Measurements from ENCODE around the gene SYTL2.

SYTL2 gene

DNA sequence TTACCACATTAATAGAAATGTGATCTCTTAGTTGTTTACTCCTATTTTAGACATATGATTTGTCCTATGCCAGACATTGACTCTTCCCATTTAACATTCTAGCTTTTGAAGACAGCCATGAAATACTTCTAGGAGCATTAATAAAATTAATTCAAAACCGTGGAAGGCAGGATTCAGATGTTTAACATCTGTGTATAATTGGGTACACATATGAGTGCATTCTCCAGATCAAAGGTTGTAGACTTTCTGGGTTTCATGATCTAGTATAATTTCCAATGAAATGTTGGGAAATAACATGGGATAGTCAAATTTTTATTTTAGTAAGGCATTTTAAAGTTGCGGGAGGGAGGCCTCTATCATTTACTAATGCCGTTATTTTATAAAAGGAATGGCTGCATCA, 89.8 kb downstream of the SYTL2 start:
- no peaks in the 10 kb centered on the region for H3K36me3 ChIP-seq (ENCODE audit: insufficient read depth, low read length)
- H3K4me1 ChIP-seq (ENCODE audit: control insufficient read depth, insufficient read depth, low read length): peaks cover 30% of the 10 kb centered on the region
- H3K4me2 ChIP-seq (ENCODE audit: low read length): no peak overlapping the region
- H3K9ac ChIP-seq (ENCODE audit: low read depth, low read length): no peak overlapping the region
- H3K27me3 ChIP-seq (ENCODE audit: control insufficient read depth, insufficient read depth, low read length): no peaks in the 10 kb centered on the region
- H3K9me3 ChIP-seq (replicated peaks; ENCODE audit: low read length): no peaks in the 10 kb centered on the region
- H3K4me3 ChIP-seq (ENCODE audit: low read length): no peak overlapping the region

DNA sequence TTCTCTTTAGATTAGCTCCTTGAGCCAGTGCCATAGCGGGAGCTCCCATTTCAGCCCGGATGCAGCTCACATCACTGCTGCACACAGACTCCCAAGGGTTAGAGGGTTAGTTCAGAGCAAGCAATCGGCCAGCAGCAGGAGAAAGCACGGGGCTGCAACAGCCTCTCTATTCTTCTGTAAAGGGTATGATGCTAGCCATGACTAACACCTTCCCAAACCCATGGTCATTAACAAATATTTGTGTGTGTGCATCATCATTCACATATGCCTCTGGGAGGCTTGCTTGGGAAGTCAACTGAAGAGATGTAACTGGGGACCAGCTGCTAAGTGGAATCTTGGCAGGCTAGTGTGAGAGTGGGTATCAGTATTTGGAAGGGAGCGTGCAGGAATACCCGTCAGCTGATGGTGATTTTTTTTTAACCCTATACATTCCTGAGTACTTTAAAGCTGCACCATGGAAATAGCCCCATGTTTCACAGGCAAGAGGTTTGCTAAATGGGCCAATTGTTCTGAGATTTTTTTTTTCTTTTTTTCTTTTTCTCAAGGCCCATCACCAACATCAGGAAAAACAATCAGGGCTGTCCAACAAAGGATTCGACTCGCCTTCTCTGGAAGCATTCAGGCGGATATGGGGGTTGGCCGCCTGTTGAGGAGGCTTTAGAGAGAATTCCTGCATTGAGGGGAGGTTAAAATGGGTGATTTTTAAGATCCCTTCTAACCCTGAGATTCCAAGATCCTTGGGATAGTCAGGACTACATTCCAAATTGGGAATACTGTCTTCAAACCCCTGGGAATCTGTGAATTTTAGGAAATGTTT, 91.7 kb downstream of the SYTL2 start:
- H3K36me3 ChIP-seq (ENCODE audit: insufficient read depth, low read length): no peaks in the 10 kb centered on the region
- H3K9ac ChIP-seq (ENCODE audit: low read depth, low read length): peak overlapping the region; percentile 82
- peaks cover 18% of the 10 kb centered on the region for H3K4me1 ChIP-seq (ENCODE audit: control insufficient read depth, insufficient read depth, low read length)
- H3K4me2 ChIP-seq (ENCODE audit: low read length): peak overlapping the region; percentile 78
- no peaks in the 10 kb centered on the region for H3K9me3 ChIP-seq (replicated peaks; ENCODE audit: low read length)
- no peaks in the 10 kb centered on the region for H3K27me3 ChIP-seq (ENCODE audit: control insufficient read depth, insufficient read depth, low read length)
- peak overlapping the region; percentile 65 for H3K4me3 ChIP-seq (ENCODE audit: low read length)

DNA sequence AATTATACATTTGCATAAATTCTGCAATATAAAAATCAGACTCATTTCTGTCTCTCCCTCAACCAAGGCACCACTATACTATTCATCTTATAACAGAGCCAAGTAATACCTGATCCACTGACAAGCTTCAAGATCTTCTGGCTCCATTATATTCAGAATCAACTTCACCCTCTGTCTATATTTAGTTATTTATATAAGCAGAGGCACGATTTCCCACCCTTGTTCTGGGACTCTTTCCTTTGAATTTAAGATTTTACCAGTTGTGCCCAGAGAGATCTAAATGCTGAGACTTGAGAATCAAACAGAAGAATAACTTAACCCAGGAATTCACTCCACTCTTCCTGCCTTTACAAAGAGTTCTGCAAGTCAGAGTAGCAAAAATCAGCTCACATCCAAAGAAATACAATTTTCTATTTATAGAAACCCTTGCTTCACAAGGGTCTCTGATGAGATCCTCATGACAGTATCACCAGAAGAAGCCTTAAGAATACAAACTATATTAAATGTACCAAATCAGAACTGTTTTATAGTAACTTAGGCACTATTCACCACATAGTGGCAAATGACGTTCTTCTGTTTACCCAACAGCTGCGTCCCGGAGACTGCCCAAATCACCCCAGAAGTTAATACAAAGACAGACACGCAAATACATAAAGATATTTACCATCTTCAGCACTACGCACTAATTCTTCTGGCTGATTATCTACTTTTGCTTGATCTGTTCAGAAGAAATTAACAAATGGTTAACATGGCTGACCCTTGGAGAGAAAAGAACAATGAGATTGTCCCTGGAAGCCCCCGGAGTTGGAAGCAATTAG, 92.6 kb downstream of the SYTL2 start:
- H3K9ac ChIP-seq (ENCODE audit: low read depth, low read length): peak overlapping the region; percentile 82
- H3K4me1 ChIP-seq (ENCODE audit: control insufficient read depth, insufficient read depth, low read length): peaks cover 18% of the 10 kb centered on the region
- peak overlapping the region; percentile 65 for H3K4me3 ChIP-seq (ENCODE audit: low read length)
- no peaks in the 10 kb centered on the region for H3K9me3 ChIP-seq (replicated peaks; ENCODE audit: low read length)
- H3K36me3 ChIP-seq (ENCODE audit: insufficient read depth, low read length): no peaks in the 10 kb centered on the region
- H3K4me2 ChIP-seq (ENCODE audit: low read length): peak overlapping the region; percentile 78
- no peaks in the 10 kb centered on the region for H3K27me3 ChIP-seq (ENCODE audit: control insufficient read depth, insufficient read depth, low read length)

DNA sequence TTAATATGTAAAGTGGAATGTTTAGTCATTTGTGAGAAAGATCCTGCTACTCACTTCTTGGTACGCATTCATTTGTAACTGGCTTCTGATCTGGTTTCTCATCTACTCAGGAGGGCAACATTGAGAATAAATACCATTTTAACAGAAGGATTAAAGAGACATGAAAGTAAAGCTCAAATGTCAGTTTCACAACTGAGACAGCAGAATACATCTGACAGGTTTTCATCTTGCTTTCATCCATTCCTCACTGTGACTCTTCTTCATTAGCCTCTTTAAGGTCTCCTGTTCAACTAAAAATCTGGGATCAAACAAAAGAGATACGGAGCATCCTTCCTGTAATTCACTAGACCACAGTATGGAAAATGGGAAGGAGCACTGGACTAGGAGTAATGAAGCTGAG, 93.5 kb downstream of the SYTL2 start:
- peaks cover 18% of the 10 kb centered on the region for H3K4me1 ChIP-seq (ENCODE audit: control insufficient read depth, insufficient read depth, low read length)
- no peaks in the 10 kb centered on the region for H3K27me3 ChIP-seq (ENCODE audit: control insufficient read depth, insufficient read depth, low read length)
- H3K4me2 ChIP-seq (ENCODE audit: low read length): peak overlapping the region; percentile 78
- no peak overlapping the region for H3K4me3 ChIP-seq (ENCODE audit: low read length)
- no peaks in the 10 kb centered on the region for H3K9me3 ChIP-seq (replicated peaks; ENCODE audit: low read length)
- peak overlapping the region; percentile 82 for H3K9ac ChIP-seq (ENCODE audit: low read depth, low read length)
- H3K36me3 ChIP-seq (ENCODE audit: insufficient read depth, low read length): no peaks in the 10 kb centered on the region

DNA sequence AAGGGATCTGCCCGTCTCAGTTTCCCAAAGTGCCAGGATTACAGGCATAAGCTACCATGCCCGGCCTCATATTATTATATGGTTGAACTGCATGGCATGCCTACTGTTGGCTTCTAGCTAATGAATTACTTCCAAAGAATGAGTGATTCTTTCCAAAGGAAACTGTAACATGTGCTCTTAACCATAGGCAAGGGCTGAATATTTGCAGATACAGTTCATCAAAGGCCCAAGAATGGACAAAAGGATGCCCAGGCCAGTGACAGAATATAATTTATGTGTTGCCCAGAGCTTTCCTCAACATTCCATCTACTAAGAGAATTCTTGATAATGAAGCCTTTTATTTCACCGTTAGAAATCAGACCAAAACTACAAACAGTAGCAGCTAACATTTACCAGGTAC, 98.0 kb downstream of the SYTL2 start:
- Histone ChIP-seq H3K4me1 (ENCODE audit: control insufficient read depth, insufficient read depth, low read length) (peaks cover under 1% of the 10 kb centered on the region), H3K36me3 (ENCODE audit: insufficient read depth, low read length) (no peaks in the 10 kb centered on the region), H3K9me3 (replicated peaks; ENCODE audit: low read length) (no peaks in the 10 kb centered on the region), H3K9ac (ENCODE audit: low read depth, low read length) (no peak overlapping the region), H3K4me2 (ENCODE audit: low read length) (no peak overlapping the region), H3K4me3 (ENCODE audit: low read length) (no peak overlapping the region), H3K27me3 (ENCODE audit: control insufficient read depth, insufficient read depth, low read length) (no peaks in the 10 kb centered on the region)

DNA sequence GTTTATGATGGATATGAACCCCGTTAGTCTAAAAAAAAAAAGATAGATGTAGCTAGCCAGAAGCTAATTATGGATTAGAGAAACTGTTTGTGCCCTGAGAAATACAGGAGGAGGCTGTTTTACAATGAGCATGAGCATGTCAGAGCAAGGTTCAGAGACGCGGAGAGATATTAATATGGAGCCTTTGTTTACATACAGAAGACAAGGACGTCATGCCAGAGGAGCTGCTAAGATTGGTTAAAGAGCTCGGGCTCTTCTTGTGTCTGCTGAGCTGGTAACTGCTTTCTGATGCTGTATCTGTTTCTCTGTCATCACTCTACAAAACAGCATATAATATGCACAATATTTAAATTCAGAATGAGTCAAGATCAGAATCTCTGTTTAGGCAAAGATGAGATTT, 100.0 kb downstream of the SYTL2 start:
- Histone ChIP-seq H3K4me2 (ENCODE audit: low read length) (no peak overlapping the region), H3K4me3 (ENCODE audit: low read length) (no peak overlapping the region), H3K9ac (ENCODE audit: low read depth, low read length) (no peak overlapping the region), H3K4me1 (ENCODE audit: control insufficient read depth, insufficient read depth, low read length) (peaks cover 6% of the 10 kb centered on the region), H3K27me3 (ENCODE audit: control insufficient read depth, insufficient read depth, low read length) (no peaks in the 10 kb centered on the region), H3K9me3 (replicated peaks; ENCODE audit: low read length) (no peaks in the 10 kb centered on the region), H3K36me3 (ENCODE audit: insufficient read depth, low read length) (no peaks in the 10 kb centered on the region)

DNA sequence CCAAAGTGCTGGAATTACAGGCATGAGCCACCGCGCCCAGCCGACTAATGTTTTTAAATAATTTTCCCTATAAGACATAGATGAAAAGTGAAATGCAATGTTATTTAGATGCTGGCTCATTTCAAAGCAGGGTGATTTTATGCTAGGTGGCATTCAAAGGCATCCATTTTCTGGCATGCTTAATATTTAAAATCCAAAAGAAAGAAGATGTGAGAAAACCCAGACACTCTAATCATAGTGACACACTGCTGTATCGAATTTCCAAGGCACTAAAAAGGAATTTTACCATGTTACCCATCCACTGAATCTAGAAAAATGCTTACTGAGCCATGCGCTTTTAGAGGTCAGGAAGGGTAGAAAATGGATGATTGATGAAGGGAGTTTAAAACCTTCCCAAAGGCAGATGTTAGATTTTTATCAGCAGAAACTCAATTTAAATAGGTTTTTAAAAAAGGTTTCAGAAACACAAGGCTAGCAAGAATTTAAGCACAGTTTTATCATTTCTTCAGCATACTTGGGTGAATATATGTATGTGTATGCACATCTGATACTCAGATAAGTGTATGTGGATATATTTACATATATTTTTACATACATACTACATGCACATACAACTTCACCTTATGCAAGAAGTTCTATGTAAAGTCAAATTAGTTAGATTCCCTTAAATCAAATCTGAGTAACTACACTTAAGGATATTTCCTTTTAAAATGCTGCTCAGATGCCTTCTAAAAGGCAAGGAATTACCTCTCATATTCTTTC, 100.8 kb downstream of the SYTL2 start:
- Histone ChIP-seq H3K9ac (ENCODE audit: low read depth, low read length) (no peak overlapping the region), H3K27me3 (ENCODE audit: control insufficient read depth, insufficient read depth, low read length) (no peaks in the 10 kb centered on the region), H3K9me3 (replicated peaks; ENCODE audit: low read length) (no peaks in the 10 kb centered on the region), H3K4me2 (ENCODE audit: low read length) (no peak overlapping the region), H3K4me3 (ENCODE audit: low read length) (no peak overlapping the region), H3K36me3 (ENCODE audit: insufficient read depth, low read length) (no peaks in the 10 kb centered on the region), H3K4me1 (ENCODE audit: control insufficient read depth, insufficient read depth, low read length) (peaks cover 12% of the 10 kb centered on the region)

DNA sequence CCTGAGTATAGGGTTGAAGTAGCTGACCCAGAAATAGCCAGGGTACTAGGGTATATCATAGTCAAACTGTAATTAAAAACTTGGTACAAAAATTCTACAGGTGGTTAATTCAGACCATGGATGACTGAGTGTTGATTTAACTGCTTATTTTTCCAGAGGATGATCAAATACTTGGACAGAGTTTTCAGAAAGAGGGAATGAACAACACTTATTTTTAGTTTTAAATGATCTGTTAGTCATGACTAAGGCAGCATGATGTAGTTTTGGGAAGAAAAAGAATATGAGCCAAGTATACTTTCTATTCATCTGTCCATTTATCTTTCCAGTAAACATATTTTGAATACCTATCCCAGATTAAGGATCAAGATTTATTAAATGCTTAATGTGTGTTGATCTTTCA, 105.1 kb downstream of the SYTL2 start:
- Histone ChIP-seq H3K36me3 (ENCODE audit: insufficient read depth, low read length) (no peaks in the 10 kb centered on the region), H3K4me3 (ENCODE audit: low read length) (no peak overlapping the region), H3K4me2 (ENCODE audit: low read length) (no peak overlapping the region)

DNA sequence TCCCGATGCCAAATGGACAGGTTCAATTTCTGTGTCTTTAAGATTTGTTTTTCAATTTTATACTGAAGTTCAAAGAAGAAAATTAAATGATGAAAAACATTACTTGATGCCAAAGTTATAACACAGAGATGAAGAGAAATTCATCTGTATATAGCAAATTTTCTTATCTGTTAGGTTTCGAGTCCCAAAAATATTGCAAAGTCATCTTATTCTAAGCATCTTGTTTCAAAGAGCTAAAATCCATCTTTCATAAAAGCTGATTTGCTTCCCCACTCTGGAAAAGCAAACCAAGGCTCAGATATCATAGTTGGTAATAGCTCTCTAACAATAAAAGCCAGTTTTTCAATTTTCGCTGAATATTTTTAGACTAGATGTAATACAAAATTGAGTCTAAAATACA, 106.0 kb downstream of the SYTL2 start:
- Histone ChIP-seq H3K4me3 (ENCODE audit: low read length) (no peak overlapping the region), H3K9me3 (replicated peaks; ENCODE audit: low read length) (no peaks in the 10 kb centered on the region), H3K9ac (ENCODE audit: low read depth, low read length) (no peak overlapping the region), H3K4me2 (ENCODE audit: low read length) (no peak overlapping the region), H3K27me3 (ENCODE audit: control insufficient read depth, insufficient read depth, low read length) (no peaks in the 10 kb centered on the region), H3K36me3 (ENCODE audit: insufficient read depth, low read length) (no peaks in the 10 kb centered on the region), H3K4me1 (ENCODE audit: control insufficient read depth, insufficient read depth, low read length) (peaks cover 12% of the 10 kb centered on the region)

More for the DNA sequence above, 105.1 kb downstream of the SYTL2 start:
- no peaks in the 10 kb centered on the region for H3K9me3 ChIP-seq (replicated peaks; ENCODE audit: low read length)
- H3K4me1 ChIP-seq (ENCODE audit: control insufficient read depth, insufficient read depth, low read length): peaks cover 12% of the 10 kb centered on the region
- H3K27me3 ChIP-seq (ENCODE audit: control insufficient read depth, insufficient read depth, low read length): no peaks in the 10 kb centered on the region
- H3K9ac ChIP-seq (ENCODE audit: low read depth, low read length): no peak overlapping the region

DNA sequence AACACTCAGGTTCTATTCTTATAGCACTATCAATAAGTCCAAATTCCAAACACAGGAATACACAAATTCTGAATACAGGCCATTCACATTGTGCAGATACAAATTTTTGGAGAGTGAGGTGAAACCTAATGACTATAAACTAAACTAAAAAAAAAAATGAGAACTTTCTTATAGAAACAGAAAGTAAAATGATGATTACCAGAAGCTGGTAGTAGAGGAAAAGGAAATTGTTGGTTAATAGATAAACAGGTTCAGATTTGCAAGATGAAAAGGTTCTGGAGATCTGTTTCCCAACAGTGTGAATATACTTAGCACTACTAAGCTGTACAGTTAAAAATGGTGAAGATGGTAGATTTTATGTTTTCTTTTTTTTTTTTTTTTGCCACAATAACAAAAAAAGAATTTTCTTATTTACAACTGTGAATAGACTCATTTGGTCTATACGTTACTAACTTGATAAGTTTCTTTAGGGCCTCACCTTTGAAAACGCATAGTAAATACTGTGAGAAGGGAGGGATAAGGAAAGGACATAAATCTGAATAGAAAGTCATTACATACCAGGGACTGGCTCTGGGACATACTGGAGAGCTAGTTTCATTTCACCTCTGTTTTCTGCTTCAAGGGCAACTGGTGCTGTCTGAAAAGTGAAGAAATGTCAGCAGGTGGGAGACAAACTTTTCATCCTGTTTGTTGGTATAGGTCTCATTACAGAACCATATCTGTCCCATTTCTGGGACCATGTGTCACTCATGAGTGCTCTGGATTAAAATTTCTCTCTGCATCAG, 110.8 kb downstream of the SYTL2 start:
- Histone ChIP-seq H3K36me3 (ENCODE audit: insufficient read depth, low read length) (no peaks in the 10 kb centered on the region), H3K27me3 (ENCODE audit: control insufficient read depth, insufficient read depth, low read length) (no peaks in the 10 kb centered on the region), H3K4me1 (ENCODE audit: control insufficient read depth, insufficient read depth, low read length) (peaks cover 11% of the 10 kb centered on the region), H3K4me3 (ENCODE audit: low read length) (no peak overlapping the region), H3K9me3 (replicated peaks; ENCODE audit: low read length) (no peaks in the 10 kb centered on the region), H3K4me2 (ENCODE audit: low read length) (no peak overlapping the region), H3K9ac (ENCODE audit: low read depth, low read length) (no peak overlapping the region)

DNA sequence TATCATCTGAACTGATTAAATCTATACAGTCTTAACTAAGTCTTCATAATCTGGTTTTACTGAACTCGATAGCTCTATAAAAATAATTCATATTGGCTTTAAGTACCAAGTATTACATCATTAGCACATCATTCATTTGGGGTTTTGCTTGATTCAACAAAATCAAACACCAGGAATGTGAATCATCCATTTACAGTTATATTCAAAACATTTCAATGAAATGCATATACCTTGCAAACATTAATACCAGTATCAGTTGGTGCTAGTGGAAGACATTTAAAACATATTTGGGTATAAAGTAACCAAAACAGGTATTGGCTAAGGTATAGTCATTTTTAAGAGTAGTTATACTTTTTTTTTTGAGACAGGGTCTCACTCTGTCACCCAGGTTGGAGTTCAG, 112.7 kb downstream of the SYTL2 start:
- Histone ChIP-seq H3K9me3 (replicated peaks; ENCODE audit: low read length) (no peaks in the 10 kb centered on the region), H3K9ac (ENCODE audit: low read depth, low read length) (no peak overlapping the region), H3K4me3 (ENCODE audit: low read length) (no peak overlapping the region), H3K4me2 (ENCODE audit: low read length) (no peak overlapping the region), H3K36me3 (ENCODE audit: insufficient read depth, low read length) (no peaks in the 10 kb centered on the region), H3K27me3 (ENCODE audit: control insufficient read depth, insufficient read depth, low read length) (no peaks in the 10 kb centered on the region), H3K4me1 (ENCODE audit: control insufficient read depth, insufficient read depth, low read length) (peaks cover 18% of the 10 kb centered on the region)

Data from skeletal muscle satellite cell (primary cell).